A673 (cell line): ENCODE results near the gene TMEM125. TPM values are rescaled to one million over a fixed set of nuclear protein-coding genes. Genes with fewer than 3 reads are reported as not detected.

ENCODE experiments used
- BruUV-seq: library from RNA; stranded (reverse); fragments of 400-500 nt; replicated peaks from 2 replicates; lab custom pipeline; 2021; lab: Mats Ljungman, UMichigan
- CTCF ChIA-PET: fragments of 300-600 bp; sonication (Branson Sonifier 250); formaldehyde crosslinking; loops from one replicate; lab custom pipeline; 2022; ENCODE audit warnings: antibody characterized with exemption; lab: Charles Lee
- POLR2A ChIA-PET: fragments of 300-600 bp; sonication (Branson Sonifier 250); formaldehyde crosslinking; loops from one replicate; lab custom pipeline; 2022; ENCODE audit warnings: antibody characterized with exemption; ENCODE audit not compliant: low non-redundant PET; lab: Charles Lee
- DNase-seq: peaks from one replicate; pipeline ENCODE4 v3.0.0-alpha.2; 2015; ENCODE audit warnings: low spot score
- H3K27ac ChIP-seq: fragments of 200-600 bp; sonication (generic); 2 replicates; pipeline ENCODE4 v1.5.1; 2016; ENCODE audit warnings: mixed run types, low read depth, mild to moderate bottlenecking, mixed read lengths, antibody characterized with exemption, low read length; ENCODE audit not compliant: poor library complexity, severe bottlenecking
- H3K27me3 ChIP-seq: fragments of 200-600 bp; sonication (generic); replicated peaks from 2 replicates; pipeline ENCODE4 v1.6.1; 2017; ENCODE audit warnings: mixed run types, low read depth, mild to moderate bottlenecking, mixed read lengths, antibody characterized with exemption, low read length; ENCODE audit not compliant: insufficient read depth, poor library complexity
- H3K36me3 ChIP-seq: fragments of 200-600 bp; sonication (generic); 2 replicates; pipeline ENCODE4 v1.6.1; 2016; ENCODE audit warnings: mixed run types, mild to moderate bottlenecking, mixed read lengths, antibody characterized with exemption, low read length; ENCODE audit not compliant: insufficient read depth, poor library complexity, severe bottlenecking
- H3K4me1 ChIP-seq: fragments of 200-600 bp; sonication (generic); 2 replicates; pipeline ENCODE4 v1.6.1; 2017; ENCODE audit warnings: mixed run types, mild to moderate bottlenecking, mixed read lengths, antibody characterized with exemption, low read length; ENCODE audit not compliant: insufficient read depth, poor library complexity, severe bottlenecking
- H3K4me3 ChIP-seq: fragments of 200-600 bp; sonication (generic); 2 replicates; pipeline ENCODE4 v1.5.1; 2016; ENCODE audit warnings: low read depth, mixed run types, mild to moderate bottlenecking, mixed read lengths, low read length; ENCODE audit not compliant: poor library complexity, severe bottlenecking
- H3K9me3 ChIP-seq: fragments of 200-600 bp; sonication (generic); 2 replicates; pipeline ENCODE4 v1.6.1; 2016; ENCODE audit warnings: mixed run types, low read depth, mild to moderate bottlenecking, mixed read lengths, antibody characterized with exemption, low read length; ENCODE audit not compliant: poor library complexity, severe bottlenecking
- CTCF ChIP-seq: fragments of 300-800, 200-600 bp; sonication (generic); conservative IDR thresholded peaks from 2 replicates; pipeline ENCODE4 v1.5.1; 2017; ENCODE audit warnings: low read depth, mild to moderate bottlenecking, antibody characterized with exemption, low read length, moderate library complexity, mixed read lengths
- EZH2 ChIP-seq: fragments of 200-600 bp; sonication (generic); IDR thresholded peaks from 2 replicates; pipeline ENCODE4 v1.6.1; 2017; ENCODE audit warnings: borderline replicate concordance, low read depth, mild to moderate bottlenecking, mixed read lengths, antibody characterized with exemption, low read length; ENCODE audit not compliant: poor library complexity, severe bottlenecking
- intact Hi-C: fragments of 100-400 bp; cut with micrococcal nuclease; formaldehyde crosslinking; loops from one replicate; pipeline ENCODE4 v1.10.0; 2022; ENCODE audit not compliant: unreplicated experiment
- total RNA-seq: library from RNA; stranded (reverse); gene quantifications from 2 replicates; pipeline ENCODE4 v1.2.3, GENCODE V29; 2021

TMEM125 gene
- total RNA-seq, 1 experiment from 2014 or later = not detected

- TF ChIP-seq CTCF (no peak), EZH2 (no peak)
- H3K36me3 ChIP-seq = no peaks in the 10 kb centered on the region
- POLR2A ChIA-PET = no interaction called here
- no peaks in the 10 kb centered on the region for H3K4me1 ChIP-seq
- no peak for DNase-seq
- no peaks in the 10 kb centered on the region for H3K9me3 ChIP-seq
- H3K4me3 ChIP-seq = no peak overlapping the region
- CTCF ChIA-PET = no interaction called here
- no peak overlapping the region for H3K27ac ChIP-seq
- H3K27me3 ChIP-seq = no peaks in the 10 kb centered on the region
- intact Hi-C loops = no loop called here
- BruUV-seq = no TSS peak
Observed at GRCh38 chr1:43286533-43286932, 16.8 kb downstream of the TMEM125 start.

- CTCF ChIA-PET = no interaction called here
- Histone ChIP-seq H3K27me3 (no peaks in the 10 kb centered on the region), H3K27ac (no peak overlapping the region), H3K9me3 (no peaks in the 10 kb centered on the region), H3K4me3 (no peak overlapping the region), H3K4me1 (no peaks in the 10 kb centered on the region), H3K36me3 (no peaks in the 10 kb centered on the region)
- no TSS peak for BruUV-seq
- intact Hi-C loops = no loop called here
- POLR2A ChIA-PET = no interaction called here
- no peak for TF ChIP-seq EZH2
- TF ChIP-seq CTCF = no peak
- no peak for DNase-seq
Observed at GRCh38 chr1:43288058-43288784, 18.4 kb downstream of the TMEM125 start.

GRCh38 chr1:43288785-43289706 lies 19.3 kb downstream of the TMEM125 start:
- Histone ChIP-seq H3K4me3 (no peak overlapping the region), H3K27ac (no peak overlapping the region), H3K4me1 (no peaks in the 10 kb centered on the region), H3K9me3 (no peaks in the 10 kb centered on the region), H3K27me3 (no peaks in the 10 kb centered on the region), H3K36me3 (no peaks in the 10 kb centered on the region)
- CTCF ChIA-PET = no interaction called here
- no peak for DNase-seq
- intact Hi-C loops = no loop called here
- TF ChIP-seq EZH2 = no peak
- no peak for TF ChIP-seq CTCF
- no TSS peak for BruUV-seq
- POLR2A ChIA-PET = no interaction called here
